LNCaP clone FGC (cell line): ENCODE measurements around the gene ATPAF1.

Source experiments
- DNase-seq: peaks from one replicate; pipeline ENCODE4 v3.0.0-alpha.2; 2011; ENCODE audit warnings: low read depth
- H3K4me3 ChIP-seq: 2 replicates; pipeline ENCODE4 v1.5.1; 2011; ENCODE audit warnings: mild to moderate bottlenecking, low read depth, low read length, control low read depth
- TF ChIP-seq, protein P1 (sequence below): IDR thresholded peaks from 2 replicates; pipeline ENCODE4 v1.5.1; 2012; ENCODE audit warnings: mild to moderate bottlenecking; ENCODE audit not compliant: control insufficient read depth, insufficient read depth; ENCODE audit errors: extremely low read depth

ATPAF1 gene

DNA sequence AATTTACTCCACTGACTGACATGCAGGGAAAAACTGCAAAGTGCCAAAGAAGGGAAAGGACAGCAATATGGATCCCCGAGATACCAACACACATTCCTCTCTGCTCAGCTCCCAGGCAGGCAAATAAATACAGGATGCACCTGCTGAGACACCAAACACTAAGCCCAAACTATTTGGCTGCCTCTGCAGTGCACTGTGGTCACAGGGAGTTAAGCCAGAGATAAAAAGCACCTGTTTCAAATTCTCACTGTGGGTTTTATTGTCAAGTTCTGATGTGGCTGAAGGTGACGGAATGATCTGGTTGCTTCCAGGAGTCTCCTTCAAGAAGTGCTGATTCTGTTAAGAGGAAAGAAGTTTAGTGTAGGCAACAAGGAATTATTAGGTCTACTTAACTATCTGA is 21.2 kb upstream of the ATPAF1 start:
- DNase-seq, result peak; percentile 68
- H3K4me3 ChIP-seq, result no peak overlapping the region
- TF ChIP-seq, protein P1, sequence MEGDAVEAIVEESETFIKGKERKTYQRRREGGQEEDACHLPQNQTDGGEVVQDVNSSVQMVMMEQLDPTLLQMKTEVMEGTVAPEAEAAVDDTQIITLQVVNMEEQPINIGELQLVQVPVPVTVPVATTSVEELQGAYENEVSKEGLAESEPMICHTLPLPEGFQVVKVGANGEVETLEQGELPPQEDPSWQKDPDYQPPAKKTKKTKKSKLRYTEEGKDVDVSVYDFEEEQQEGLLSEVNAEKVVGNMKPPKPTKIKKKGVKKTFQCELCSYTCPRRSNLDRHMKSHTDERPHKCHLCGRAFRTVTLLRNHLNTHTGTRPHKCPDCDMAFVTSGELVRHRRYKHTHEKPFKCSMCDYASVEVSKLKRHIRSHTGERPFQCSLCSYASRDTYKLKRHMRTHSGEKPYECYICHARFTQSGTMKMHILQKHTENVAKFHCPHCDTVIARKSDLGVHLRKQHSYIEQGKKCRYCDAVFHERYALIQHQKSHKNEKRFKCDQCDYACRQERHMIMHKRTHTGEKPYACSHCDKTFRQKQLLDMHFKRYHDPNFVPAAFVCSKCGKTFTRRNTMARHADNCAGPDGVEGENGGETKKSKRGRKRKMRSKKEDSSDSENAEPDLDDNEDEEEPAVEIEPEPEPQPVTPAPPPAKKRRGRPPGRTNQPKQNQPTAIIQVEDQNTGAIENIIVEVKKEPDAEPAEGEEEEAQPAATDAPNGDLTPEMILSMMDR, result no peak

DNA sequence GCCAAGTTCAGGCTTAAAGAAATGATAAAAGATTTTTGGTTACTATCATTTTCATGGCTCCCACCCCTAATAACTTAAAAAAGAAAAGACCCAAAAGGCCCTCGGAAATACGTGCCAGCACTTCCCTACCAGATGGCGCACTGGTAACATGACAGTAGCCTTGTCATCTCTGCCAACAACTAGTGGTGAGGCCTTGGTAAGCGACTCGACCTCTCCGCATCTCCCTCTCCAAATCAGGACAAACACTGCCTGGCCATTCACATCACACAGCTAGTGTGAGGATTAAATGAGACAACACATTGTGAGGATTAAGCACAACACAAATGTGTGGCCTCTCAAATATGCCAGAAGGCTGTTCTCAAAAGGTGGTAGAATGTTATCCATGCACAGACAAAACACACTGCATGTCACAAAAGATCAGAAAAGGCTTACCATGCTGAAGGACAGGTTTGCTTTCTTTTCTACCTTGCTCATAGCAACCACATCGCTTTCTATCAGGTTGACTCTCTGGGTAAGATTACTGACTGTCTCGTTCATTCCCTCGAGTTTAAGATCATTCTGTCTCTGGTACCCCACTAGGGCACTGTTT is 19.9 kb upstream of the ATPAF1 start:
- H3K4me3 ChIP-seq, result no peak overlapping the region
- DNase-seq, result no peak
- TF ChIP-seq, protein P1, result no peak

DNA sequence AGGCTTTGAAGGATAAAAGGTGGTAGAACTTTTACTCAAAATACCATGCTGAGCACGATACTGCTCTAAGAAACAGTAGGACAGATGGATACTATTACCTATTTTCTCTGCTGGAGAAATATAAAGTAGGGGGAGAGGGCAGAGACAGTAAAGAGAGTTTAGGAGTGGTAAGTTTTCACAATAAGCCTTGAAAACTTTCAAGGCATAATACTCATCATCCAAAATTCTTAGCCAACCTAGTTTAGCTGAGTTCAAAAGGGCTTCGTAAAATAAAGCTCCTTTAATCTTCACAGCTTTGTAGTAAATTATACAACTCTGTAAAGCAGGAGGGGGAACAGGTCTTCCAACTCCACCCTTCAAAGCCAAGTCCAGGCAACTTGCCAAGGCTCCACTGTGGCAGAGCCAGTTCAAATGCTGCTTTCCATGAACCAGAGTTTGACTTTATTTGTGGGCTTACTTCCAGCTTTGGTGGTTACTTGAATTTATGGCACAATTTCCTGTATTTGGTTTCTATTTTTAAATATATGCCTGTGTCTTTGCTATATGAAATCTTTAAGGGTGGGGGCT is 19.0 kb upstream of the ATPAF1 start:
- TF ChIP-seq, protein P1, result no peak
- DNase-seq, result peak; percentile 96
- H3K4me3 ChIP-seq, result peak overlapping the region; percentile 9

DNA sequence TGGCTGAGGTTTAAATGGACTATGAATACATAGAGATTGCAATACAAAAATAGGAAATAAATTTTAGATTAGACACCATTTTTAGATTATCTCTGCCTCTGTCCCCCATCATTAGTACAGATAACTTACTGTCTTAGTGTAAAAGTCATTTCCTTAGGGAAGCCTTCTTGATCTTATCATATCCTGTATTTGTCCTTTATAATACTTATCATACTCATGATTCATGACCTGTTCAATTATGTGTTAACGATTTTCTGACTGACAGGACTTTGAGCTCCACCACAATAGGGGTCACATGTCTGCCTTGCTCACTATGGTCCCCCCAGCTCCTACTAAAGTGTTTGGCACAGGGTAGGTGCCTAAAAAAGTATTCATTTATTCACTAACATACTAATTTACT is 18.1 kb upstream of the ATPAF1 start:
- no peak for DNase-seq
- TF ChIP-seq, protein P1, result no peak
- no peak overlapping the region for H3K4me3 ChIP-seq

DNA sequence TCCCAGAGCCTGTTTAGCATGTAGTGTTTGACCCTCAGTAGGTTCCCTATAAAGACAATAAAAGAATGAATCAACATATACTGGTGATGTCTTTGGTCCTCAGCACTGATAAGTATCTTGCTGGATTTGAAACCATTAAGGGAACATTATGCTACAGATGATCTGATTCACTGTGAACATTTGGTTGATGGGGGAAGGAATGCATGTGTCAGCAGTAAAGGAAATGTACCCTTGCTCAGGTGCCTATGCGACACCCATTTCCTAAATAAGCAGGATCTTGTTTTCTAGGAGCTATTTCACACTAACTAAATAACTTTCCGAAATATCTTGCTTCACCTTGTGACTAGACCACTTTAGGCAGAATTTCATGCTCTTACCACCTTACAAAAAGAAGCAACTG is 16.5 kb upstream of the ATPAF1 start:
- DNase-seq, result no peak
- TF ChIP-seq, protein P1, result no peak
- no peak overlapping the region for H3K4me3 ChIP-seq

DNA sequence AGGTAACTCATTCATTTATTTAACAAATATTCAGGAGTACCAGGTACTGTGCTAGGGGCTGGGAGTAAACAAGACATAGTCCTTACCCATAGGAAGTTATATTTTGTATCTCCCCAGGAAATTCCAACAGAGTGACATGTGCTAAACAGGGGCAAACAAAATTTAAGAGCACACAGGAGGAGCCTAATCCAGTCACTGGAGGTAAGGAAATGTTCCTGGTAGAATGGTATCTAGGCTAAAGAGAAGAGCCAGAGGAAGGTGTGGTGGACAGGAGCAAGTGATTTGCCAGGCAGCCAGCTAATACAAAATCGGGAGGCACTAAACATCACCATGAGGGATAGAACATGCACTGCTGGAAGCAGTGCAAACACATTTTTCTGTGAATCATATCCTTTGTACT is 13.9 kb upstream of the ATPAF1 start:
- TF ChIP-seq, protein P1, result no peak
- peak; percentile 47 for DNase-seq
- no peak overlapping the region for H3K4me3 ChIP-seq
